CD4-positive, alpha-beta memory T cell (primary cell): ENCODE measurements around the gene VAMP4. TPM values are rescaled to one million over a fixed set of nuclear protein-coding genes. Genes with fewer than 3 reads are reported as not detected.

Source experiments
- CTCF ChIA-PET: fragments of 350-600 bp; sonication (Branson Sonifier 250); formaldehyde crosslinking; loops from one replicate; lab custom pipeline; 2021; ENCODE audit warnings: inconsistent platforms; ENCODE audit not compliant: partially characterized antibody; lab: Charles Lee
- POLR2A ChIA-PET: fragments of 350-600 bp; sonication (Branson Sonifier 250); formaldehyde crosslinking; loops from one replicate; lab custom pipeline; 2021; ENCODE audit not compliant: partially characterized antibody; lab: Charles Lee
- DNase-seq, 5 donors: peaks; one replicate each; pipeline versions ENCODE4 v3.0.0 to v3.0.0-alpha.2; 2020 to 2022; ENCODE audit warnings: mixed read lengths in 1 of 5
- H3K27ac ChIP-seq: one replicate; pipeline ENCODE4 v1.7.0; 2013; ENCODE audit warnings: low read depth, low read length
- H3K27me3 ChIP-seq: 2 replicates; pipeline ENCODE4 v1.7.0; 2013; ENCODE audit warnings: mild to moderate bottlenecking, low read length, moderate library complexity; ENCODE audit not compliant: insufficient read depth
- H3K36me3 ChIP-seq: 2 replicates; pipeline ENCODE4 v1.7.0; 2013; ENCODE audit warnings: mild to moderate bottlenecking, low read length, moderate library complexity; ENCODE audit not compliant: insufficient read depth
- H3K4me1 ChIP-seq: 2 replicates; pipeline ENCODE4 v1.7.0; 2013; ENCODE audit warnings: mild to moderate bottlenecking, low read length, moderate library complexity; ENCODE audit not compliant: insufficient read depth
- H3K4me3 ChIP-seq, 2 donors: one replicate each; pipeline ENCODE4 v1.7.0; 2013; ENCODE audit warnings: low read length in 2 of 2, mild to moderate bottlenecking in 1 of 2
- H3K9me3 ChIP-seq, 2 donors: one replicate each; pipeline ENCODE4 v1.7.0; 2013; ENCODE audit warnings: low read length in 2 of 2, control low read depth in 1 of 2; ENCODE audit not compliant: control insufficient read depth in 1 of 2
- H3K27ac Mint-ChIP-seq, 7 donors: one replicate each; pipeline ENCODE4 v1.8.0; 2020 to 2021; ENCODE audit warnings: mixed read lengths in 7 of 7, mild to moderate bottlenecking in 6 of 7, inconsistent platforms in 3 of 7, moderate library complexity in 3 of 7
- H3K27me3 Mint-ChIP-seq, 2 donors: one replicate each; pipeline ENCODE4 v1.8.0; 2020 to 2021; ENCODE audit warnings: mixed read lengths in 2 of 2
- H3K36me3 Mint-ChIP-seq, 2 donors: one replicate each; pipeline ENCODE4 v1.8.0; 2020 to 2021; ENCODE audit warnings: mixed read lengths in 2 of 2, inconsistent platforms in 1 of 2, mild to moderate bottlenecking in 1 of 2
- H3K4me1 Mint-ChIP-seq, 4 donors: one replicate each; pipeline ENCODE4 v1.8.0; 2020 to 2021; ENCODE audit warnings: mixed read lengths in 4 of 4, mild to moderate bottlenecking in 1 of 4
- H3K4me3 Mint-ChIP-seq, 8 donors: one replicate each; pipeline ENCODE4 v1.8.0; 2020 to 2021; ENCODE audit warnings: mixed read lengths in 8 of 8, mild to moderate bottlenecking in 7 of 8, moderate library complexity in 6 of 8, inconsistent platforms in 3 of 8
- H3K9me3 Mint-ChIP-seq, 8 donors: one replicate each; pipeline ENCODE4 v1.8.0; 2020 to 2021; ENCODE audit warnings: mixed read lengths in 8 of 8, mild to moderate bottlenecking in 5 of 8, inconsistent platforms in 3 of 8, moderate library complexity in 1 of 8
- intact Hi-C: fragments of 100-400 bp; cut with micrococcal nuclease; formaldehyde crosslinking; loops from one replicate; pipeline ENCODE4 v1.15.1; 2023
- polyA plus RNA-seq, 2 donors: library from polyadenylated mRNA; unstranded; fragments of 300-500 nt; fragmentation: Illumina TruSeq; gene quantifications; one replicate each; pipeline ENCODE4 v1.2.3, GENCODE V29; 2021
- total RNA-seq, 2 experiments: library from RNA; stranded (reverse); gene quantifications; one replicate each; pipeline ENCODE4 v1.2.3, GENCODE V29; 2021

The VAMP4 gene
- total and polyA plus RNA-seq, 4 experiments from 2014 or later = 25.0 to 32.6 (median 30.7) TPM

GRCh38 chr1:171769171-171769570 is 27.3 kb upstream of the VAMP4 start:
- H3K9me3 Mint-ChIP-seq = peaks cover 0 to 2% (median 0%) of the 10 kb centered on the region in 8 donors
- H3K9me3 ChIP-seq = no peaks in the 10 kb centered on the region
- H3K4me1 Mint-ChIP-seq = no peaks in the 10 kb centered on the region
- no peak for DNase-seq
- peaks cover 3% of the 10 kb centered on the region for H3K27me3 ChIP-seq
- no peaks in the 10 kb centered on the region for H3K36me3 ChIP-seq
- no peaks in the 10 kb centered on the region for H3K36me3 Mint-ChIP-seq
- H3K27ac Mint-ChIP-seq = no peak overlapping the region
- no peak overlapping the region for H3K4me3 ChIP-seq
- POLR2A ChIA-PET = no interaction called here
- H3K4me3 Mint-ChIP-seq = no peak overlapping the region
- H3K27me3 Mint-ChIP-seq = peaks cover 15 to 18% of the 10 kb centered on the region in 2 donors
- H3K27ac ChIP-seq = no peak overlapping the region
- intact Hi-C loops = no loop called here
- H3K4me1 ChIP-seq = no peaks in the 10 kb centered on the region
- CTCF ChIA-PET = no interaction called here

DNA sequence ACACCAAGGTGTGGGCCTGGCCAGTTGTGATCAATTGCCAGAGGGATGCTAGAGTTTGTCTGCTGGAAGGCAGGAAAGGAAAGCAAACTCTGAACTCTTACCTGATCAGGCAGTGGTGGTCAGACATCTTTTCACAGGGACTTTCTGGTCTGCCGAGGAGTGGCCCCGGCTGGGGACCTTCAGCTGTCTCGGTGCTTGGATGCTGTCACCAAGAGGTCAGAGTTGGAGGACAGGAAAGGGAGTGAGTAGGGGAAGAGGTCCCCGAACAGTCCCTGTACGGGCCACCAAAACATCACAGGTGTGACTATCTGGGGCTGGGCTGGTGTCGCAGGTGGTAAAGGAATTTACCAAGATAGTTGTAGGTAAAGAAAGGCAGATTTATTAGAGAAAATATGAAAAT is 21.9 kb upstream of the VAMP4 start:
- H3K9me3 ChIP-seq = no peaks in the 10 kb centered on the region
- no peak overlapping the region for H3K27ac ChIP-seq
- no peak for DNase-seq
- Mint-ChIP-seq H3K4me1 (no peaks in the 10 kb centered on the region), H3K4me3 (no peak overlapping the region), H3K9me3 (no peaks in the 10 kb centered on the region), H3K36me3 (no peaks in the 10 kb centered on the region), H3K27me3 (peaks cover 13 to 16% of the 10 kb centered on the region in 2 donors), H3K27ac (no peak overlapping the region)
- H3K36me3 ChIP-seq = no peaks in the 10 kb centered on the region
- POLR2A ChIA-PET = no interaction called here
- intact Hi-C loops = no loop called here
- H3K27me3 ChIP-seq = no peaks in the 10 kb centered on the region
- CTCF ChIA-PET = no interaction called here
- no peak overlapping the region for H3K4me3 ChIP-seq
- no peaks in the 10 kb centered on the region for H3K4me1 ChIP-seq

- Mint-ChIP-seq H3K27me3 (peaks cover 13 to 17% of the 10 kb centered on the region in 2 donors), H3K27ac (no peak overlapping the region), H3K36me3 (no peaks in the 10 kb centered on the region), H3K4me1 (no peaks in the 10 kb centered on the region), H3K9me3 (no peaks in the 10 kb centered on the region), H3K4me3 (no peak overlapping the region)
- no peaks in the 10 kb centered on the region for H3K9me3 ChIP-seq
- intact Hi-C loops = no loop called here
- H3K4me3 ChIP-seq = no peak overlapping the region
- H3K27me3 ChIP-seq = no peaks in the 10 kb centered on the region
- DNase-seq = no peak
- ChIA-PET POLR2A (no interaction called here), CTCF (interaction anchor here (0.8 to 1.0 kb wide), 2 partner anchors 19 to 598 kb away, joined by 3 read pairs; partner anchors contain the start of gene METTL13)
- no peaks in the 10 kb centered on the region for H3K4me1 ChIP-seq
- no peaks in the 10 kb centered on the region for H3K36me3 ChIP-seq
- no peak overlapping the region for H3K27ac ChIP-seq
Observed at GRCh38 chr1:171762143-171762563, 20.3 kb upstream of the VAMP4 start.

DNA sequence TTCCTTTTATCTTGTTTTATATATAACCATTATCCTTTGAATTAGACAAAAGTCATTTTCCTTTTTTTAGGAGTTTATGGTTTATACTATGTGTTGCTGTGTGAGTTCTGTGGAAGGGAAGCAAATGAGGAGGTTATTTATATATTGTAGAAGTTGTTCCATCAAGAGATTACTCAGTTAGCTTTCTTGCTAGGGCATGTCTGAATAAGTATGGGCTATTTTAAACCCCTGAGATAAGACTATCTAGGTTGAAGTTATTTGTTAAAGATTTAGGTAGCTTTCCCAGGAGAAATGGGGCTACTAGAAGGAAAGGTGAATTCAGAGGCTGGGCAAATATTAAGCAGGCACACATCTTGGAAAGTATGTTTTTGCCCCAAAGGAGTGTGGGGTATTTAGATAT is 16.1 kb upstream of the VAMP4 start:
- H3K4me1 Mint-ChIP-seq = no peaks in the 10 kb centered on the region
- Histone ChIP-seq H3K9me3 (no peaks in the 10 kb centered on the region), H3K36me3 (no peaks in the 10 kb centered on the region), H3K27me3 (no peaks in the 10 kb centered on the region), H3K4me3 (no peak overlapping the region), H3K27ac (no peak overlapping the region), H3K4me1 (no peaks in the 10 kb centered on the region)
- intact Hi-C loops = no loop called here
- no peak for DNase-seq
- POLR2A ChIA-PET = no interaction called here
- no peaks in the 10 kb centered on the region for H3K36me3 Mint-ChIP-seq
- CTCF ChIA-PET = no interaction called here
- no peaks in the 10 kb centered on the region for H3K9me3 Mint-ChIP-seq
- H3K27me3 Mint-ChIP-seq = peaks cover 5 to 14% of the 10 kb centered on the region in 2 donors
- H3K4me3 Mint-ChIP-seq = no peak overlapping the region
- no peak overlapping the region for H3K27ac Mint-ChIP-seq

DNA sequence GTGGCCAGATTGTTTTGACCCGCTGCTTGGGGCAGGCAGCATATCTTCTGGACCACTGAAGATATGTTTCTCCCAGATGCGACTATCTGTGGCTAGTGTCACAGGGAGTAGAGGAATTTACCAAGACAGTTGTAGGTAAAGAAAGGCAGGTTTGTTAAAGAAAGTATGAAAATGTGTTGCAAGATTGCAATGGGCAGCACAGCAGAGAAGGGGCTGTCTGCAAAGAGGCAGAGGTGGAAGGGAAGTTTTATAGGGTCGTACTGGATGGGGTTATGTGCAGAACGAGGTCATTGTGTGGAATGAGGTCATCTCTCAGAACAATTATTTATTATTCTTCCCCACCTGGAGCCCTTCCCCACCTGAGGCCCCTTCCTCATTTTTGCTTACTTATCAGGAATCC is 15.0 kb upstream of the VAMP4 start:
- H3K27ac ChIP-seq = no peak overlapping the region
- no peaks in the 10 kb centered on the region for H3K27me3 ChIP-seq
- no peak for DNase-seq
- ChIA-PET POLR2A (interaction anchor here (0.9 kb wide), 1 partner anchor 24 kb away, joined by 3 read pairs; the partner anchor contains the start of gene METTL13), CTCF (no interaction called here)
- intact Hi-C loops = no loop called here
- H3K36me3 ChIP-seq = no peaks in the 10 kb centered on the region
- Mint-ChIP-seq H3K9me3 (no peaks in the 10 kb centered on the region), H3K4me3 (no peak overlapping the region), H3K27me3 (peaks cover 4 to 12% of the 10 kb centered on the region in 2 donors), H3K4me1 (no peaks in the 10 kb centered on the region), H3K27ac (no peak overlapping the region), H3K36me3 (no peaks in the 10 kb centered on the region)
- H3K4me1 ChIP-seq = no peaks in the 10 kb centered on the region
- H3K4me3 ChIP-seq = no peak overlapping the region
- H3K9me3 ChIP-seq = no peaks in the 10 kb centered on the region

DNA sequence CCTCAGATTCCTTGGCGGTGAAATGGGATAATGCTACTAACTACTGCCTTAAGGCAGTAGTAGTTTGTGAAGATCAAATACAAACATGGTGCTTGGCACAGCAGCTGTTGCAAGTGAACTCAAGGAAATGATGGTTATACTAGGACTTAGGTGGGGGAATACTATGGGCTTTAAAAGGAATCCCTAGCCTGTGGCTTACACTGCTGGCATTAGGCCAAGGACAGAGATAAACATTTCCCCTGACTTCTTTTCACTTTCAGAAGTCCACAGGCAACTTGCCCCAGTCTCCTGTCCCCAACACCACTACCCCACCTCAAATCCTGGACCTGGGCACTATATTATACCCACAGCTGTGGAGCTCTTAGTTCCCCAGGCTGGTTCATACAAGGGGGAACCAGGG is 13.1 kb upstream of the VAMP4 start:
- intact Hi-C loops = no loop called here
- H3K4me3 Mint-ChIP-seq = no peak overlapping the region
- Histone ChIP-seq H3K27me3 (no peaks in the 10 kb centered on the region), H3K4me3 (no peak overlapping the region), H3K4me1 (no peaks in the 10 kb centered on the region), H3K9me3 (no peaks in the 10 kb centered on the region), H3K27ac (no peak overlapping the region), H3K36me3 (no peaks in the 10 kb centered on the region)
- H3K9me3 Mint-ChIP-seq = no peaks in the 10 kb centered on the region
- H3K27ac Mint-ChIP-seq = no peak overlapping the region
- no peaks in the 10 kb centered on the region for H3K4me1 Mint-ChIP-seq
- no peak for DNase-seq
- peaks cover 4 to 10% of the 10 kb centered on the region in 2 donors for H3K27me3 Mint-ChIP-seq
- ChIA-PET POLR2A (interaction anchor here (1.1 to 1.6 kb wide), 2 partner anchors 12 to 16 kb away, joined by 4 to 5 read pairs; no protein-coding TSS in a partner anchor), CTCF (no interaction called here)
- no peaks in the 10 kb centered on the region for H3K36me3 Mint-ChIP-seq

DNA sequence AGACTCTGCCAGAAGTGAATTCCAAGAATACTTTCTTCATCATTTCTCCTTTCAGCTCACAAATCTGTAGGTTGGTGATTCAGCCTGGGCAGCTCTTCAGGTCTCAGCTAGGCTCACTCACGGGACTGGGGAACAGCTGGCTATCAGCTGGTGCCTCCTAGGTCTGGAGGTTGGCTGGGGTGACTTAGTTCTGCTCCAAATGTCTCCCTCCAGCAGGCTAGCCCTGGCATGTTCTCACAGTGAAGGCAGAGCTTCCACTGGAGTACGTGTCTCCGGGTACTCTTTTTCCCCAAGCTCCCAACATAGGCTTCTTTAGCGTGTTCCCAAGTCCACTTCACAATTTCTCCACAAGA is 12.5 kb upstream of the VAMP4 start:
- no peak overlapping the region for H3K4me3 Mint-ChIP-seq
- no peak for DNase-seq
- H3K4me3 ChIP-seq = no peak overlapping the region
- H3K4me1 Mint-ChIP-seq = no peaks in the 10 kb centered on the region
- no peak overlapping the region for H3K27ac ChIP-seq
- peaks cover 4 to 10% of the 10 kb centered on the region in 2 donors for H3K27me3 Mint-ChIP-seq
- H3K36me3 ChIP-seq = no peaks in the 10 kb centered on the region
- POLR2A ChIA-PET = interaction anchor here (0.9 to 1.6 kb wide), 2 partner anchors 11 to 15 kb away, joined by 3 to 4 read pairs; no protein-coding TSS in a partner anchor
- intact Hi-C loops = no loop called here
- H3K27ac Mint-ChIP-seq = peak overlapping the region in 1 of 7 donors; percentile 66
- no peaks in the 10 kb centered on the region for H3K4me1 ChIP-seq
- no peaks in the 10 kb centered on the region for H3K9me3 ChIP-seq
- CTCF ChIA-PET = no interaction called here
- H3K27me3 ChIP-seq = no peaks in the 10 kb centered on the region
- H3K36me3 Mint-ChIP-seq = no peaks in the 10 kb centered on the region
- no peaks in the 10 kb centered on the region for H3K9me3 Mint-ChIP-seq
